ENCODE results near the gene GPALPP1. TPM values are rescaled to one million over a fixed set of nuclear protein-coding genes. Genes with fewer than 3 reads are reported as not detected.

GPALPP1 gene
- total and polyA plus RNA-seq, 2 of the 4 experiments (the other 2 are of a cell fraction) = 10.6 to 12.5 TPM

GRCh38 chr13:45034342-45034741, 45.0 kb downstream of the GPALPP1 start:
- no peak overlapping the region for H2BK20ac ChIP-seq (ENCODE audit: low read depth, low read length)
- BruUV-seq (replicated peaks) = no TSS peak
- peak overlapping the region; percentile 38 for H2BK5ac ChIP-seq (ENCODE audit: low read depth, low read length, poor library complexity, severe bottlenecking)
- peak overlapping the region; percentile 58; the same call in 1 of the 2 replicates for H3K27ac ChIP-seq (ENCODE audit: insufficient read depth, low read length)
- no peak overlapping the region for H3K9ac ChIP-seq (ENCODE audit: low read depth, low read length)
- in situ Hi-C loops (cut with MboI; ENCODE audit: low sequenced_read_pairs) = no loop called here
- intact Hi-C loops (cut with micrococcal nuclease) = no loop called here
- ChIA-PET CTCF (interaction anchor here (0.6 kb wide), 1 partner anchor 120 kb away, joined by 3 read pairs; no protein-coding TSS in a partner anchor), POLR2A (ENCODE audit: unreplicated experiment) (no interaction called here)
- 0 out of 4 replicates have a peak, but pooled peaks cover 0 to 6% of the 10 kb centered on the region in 2 experiments for H3K79me1 ChIP-seq (ENCODE audit: low read depth in 1 of 2, low read length in 2 of 2)
- no peak overlapping the region for H2AK9ac ChIP-seq (replicated peaks; ENCODE audit: low read depth, low read length, poor library complexity)
- dilution Hi-C loops (cut with HindIII; ENCODE audit: low sequenced_read_pairs, unreplicated experiment) = no loop called here
- H4K20me1 ChIP-seq (ENCODE audit: insufficient read depth, low read length) = no peaks in the 10 kb centered on the region
- H3K4ac ChIP-seq (ENCODE audit: low read depth, low read length) = no peak overlapping the region
- H3K14ac ChIP-seq (replicated peaks; ENCODE audit: low read depth, low read length) = no peak overlapping the region
- no peaks in the 10 kb centered on the region for H3K9me3 ChIP-seq (ENCODE audit: control insufficient read depth, insufficient read depth, low read length)
- DNase-seq = no peak
- peak overlapping the region; percentile 28; the same call in 1 of the 2 replicates for H3K18ac ChIP-seq (ENCODE audit: low read depth, low read length)
- 0 out of 2 replicates have a peak, but pooled peaks cover 3% of the 10 kb centered on the region for H3K9me1 ChIP-seq (ENCODE audit: insufficient read depth, low read length)
- peaks cover 9% of the 10 kb centered on the region for H3K4me1 ChIP-seq (ENCODE audit: control insufficient read depth, insufficient read depth, low read length)
- H2AFZ ChIP-seq (replicated peaks; ENCODE audit: low read length, poor library complexity) = no peak overlapping the region
- WGBS, 2 experiments (ENCODE audit: extremely low coverage in 2 of 2, insufficient read length in 1 of 2) = 100% methylated on average over 1 of the region's 2 CpGs; no CpG with 5 or more reads in 1 of the 2 experiments
- peak overlapping the region; percentile 25; the same call in 1 of the 2 replicates for H4K5ac ChIP-seq (ENCODE audit: low read depth, low read length)
- H2BK120ac ChIP-seq (ENCODE audit: low read depth, low read length) = peak overlapping the region; percentile 52; the same call in 1 of the 2 replicates
- H4K91ac ChIP-seq (ENCODE audit: insufficient read depth, low read depth, low read length) = 0 out of 2 replicates have a peak overlapping the region, but pooled peaks have one; percentile 14
- H2BK15ac ChIP-seq (ENCODE audit: low read depth, low read length) = no peak overlapping the region
- H3K23ac ChIP-seq (ENCODE audit: low read depth, low read length) = no peak overlapping the region
- peak overlapping the region in 1 of 2 experiments; percentile 19; a peak in 2 of 4 replicates for H4K8ac ChIP-seq (ENCODE audit: low read depth in 2 of 2, low read length in 2 of 2)
- no peak for ATAC-seq (ENCODE audit: low read depth)
- H3K56ac ChIP-seq (ENCODE audit: extremely low read depth, insufficient read depth, low read length) = no peak overlapping the region
- TF ChIP-seq SMC3 (IDR thresholded peaks at IDR 0.05; ENCODE audit: low read depth, low read length) (no peak), NFE2L2 (IDR thresholded peaks at IDR 0.05; ENCODE audit: low read depth, low read length) (no peak), POLR2A (IDR thresholded peaks at IDR 0.05; ENCODE audit: low read depth, low read length) (no peak), RCOR1 (IDR thresholded peaks at IDR 0.05; ENCODE audit: insufficient replicate concordance, low read length) (no peak), BHLHE40 (IDR thresholded peaks at IDR 0.05; ENCODE audit: low read depth, low read length) (no peak), MAFK (IDR thresholded peaks at IDR 0.05; ENCODE audit: low read depth, low read length) (no peak), ELK1 (IDR thresholded peaks at IDR 0.05; ENCODE audit: borderline replicate concordance, low read depth, low read length) (no peak), MXI1 (IDR thresholded peaks at IDR 0.05; ENCODE audit: borderline replicate concordance, low read depth, low read length) (no peak), FOS (IDR thresholded peaks at IDR 0.05; ENCODE audit: low read depth, low read length) (no peak), MAZ (IDR thresholded peaks at IDR 0.05; ENCODE audit: borderline replicate concordance, low read depth, low read length) (no peak), CTCF (conservative IDR thresholded peaks at IDR 0.05; ENCODE audit: low read depth, low read length) (no peak), CHD1 (IDR thresholded peaks at IDR 0.05; ENCODE audit: low read depth, low read length) (no peak), CEBPB (IDR thresholded peaks at IDR 0.05; ENCODE audit: low read depth, low read length) (no peak), RAD21 (IDR thresholded peaks at IDR 0.05; ENCODE audit: low read length) (no peak), RFX5 (IDR thresholded peaks at IDR 0.05; ENCODE audit: low read depth, low read length) (no peak), USF2 (IDR thresholded peaks at IDR 0.05; ENCODE audit: low read depth, low read length) (no peak)
- H2AK5ac ChIP-seq (ENCODE audit: low read depth, low read length) = no peak overlapping the region
- H3K4me3 ChIP-seq (ENCODE audit: insufficient read depth, low read depth, low read length) = no peak overlapping the region
- peaks cover 6% of the 10 kb centered on the region for H3K36me3 ChIP-seq (ENCODE audit: control insufficient read depth, insufficient read depth, low read length)
- H3K27me3 ChIP-seq (ENCODE audit: control insufficient read depth, insufficient read depth, low read length) = no peaks in the 10 kb centered on the region
- H3K4me2 ChIP-seq (ENCODE audit: low read depth, low read length) = no peak overlapping the region

All from IMR-90 (cell line).